Right renal pelvis (tissue), 4 donors: Measurements from ENCODE around the gene DOHH. TPM values are rescaled to one million over a fixed set of nuclear protein-coding genes. Genes with fewer than 3 reads are reported as not detected.
"Not testable (repeated sequence)": the region's sequence is repeated elsewhere in the genome, so short reads cannot be mapped to it uniquely, and the experiment has no call there.

Experiments used
- DNase-seq, 4 donors: peaks; one replicate each; pipeline ENCODE4 v3.0.0-alpha.2; 2013; ENCODE audit warnings: low read depth in 4 of 4, low spot score in 3 of 4, missing footprints in 1 of 4
- polyA plus RNA-seq, 4 donors: library from polyadenylated mRNA; unstranded; fragments of 120-200 nt; gene quantifications; one replicate each; pipeline ENCODE4 v1.2.1, GENCODE V29; 2013; ENCODE audit not compliant: insufficient read length in 4 of 4

DOHH gene
- polyA plus RNA-seq, 4 donors = 5.4 to 12.6 (median 6.5) TPM

DNA sequence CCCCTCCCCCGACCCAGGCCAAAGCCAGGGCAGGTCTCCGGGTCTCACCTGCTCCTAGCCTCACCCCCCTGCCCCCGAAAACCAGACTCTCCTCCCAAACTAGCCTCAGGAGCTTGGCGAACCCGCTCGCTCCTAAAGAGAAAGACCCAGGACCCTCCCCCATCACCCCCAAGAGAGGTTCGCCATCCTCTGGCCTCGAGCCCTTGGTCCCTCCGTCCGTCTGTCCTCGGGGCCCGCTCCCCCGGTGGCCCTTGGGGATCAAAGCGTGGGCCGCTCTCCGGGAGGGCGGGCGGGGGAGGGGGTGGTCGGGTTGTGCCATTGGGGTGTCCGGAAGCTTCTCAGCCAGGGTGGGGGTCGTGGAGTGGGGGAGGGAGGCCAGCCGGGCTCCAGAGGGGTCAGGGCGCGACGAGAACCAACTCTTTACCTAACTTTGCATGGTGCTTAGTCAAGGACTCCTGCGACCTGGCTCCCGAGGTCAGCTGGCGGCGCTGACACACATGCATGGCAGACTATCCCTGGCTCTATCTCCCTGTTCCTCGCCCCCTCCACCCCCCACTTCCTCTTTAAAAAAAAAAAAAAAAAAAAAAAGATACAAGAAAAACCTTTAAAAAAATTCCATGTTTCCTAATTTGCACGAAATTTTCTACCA, 35.8 kb downstream of the DOHH start:
- no peak for DNase-seq

GRCh38 chr19:3463714-3464586, 36.5 kb downstream of the DOHH start:
- DNase-seq = no peak

DNA sequence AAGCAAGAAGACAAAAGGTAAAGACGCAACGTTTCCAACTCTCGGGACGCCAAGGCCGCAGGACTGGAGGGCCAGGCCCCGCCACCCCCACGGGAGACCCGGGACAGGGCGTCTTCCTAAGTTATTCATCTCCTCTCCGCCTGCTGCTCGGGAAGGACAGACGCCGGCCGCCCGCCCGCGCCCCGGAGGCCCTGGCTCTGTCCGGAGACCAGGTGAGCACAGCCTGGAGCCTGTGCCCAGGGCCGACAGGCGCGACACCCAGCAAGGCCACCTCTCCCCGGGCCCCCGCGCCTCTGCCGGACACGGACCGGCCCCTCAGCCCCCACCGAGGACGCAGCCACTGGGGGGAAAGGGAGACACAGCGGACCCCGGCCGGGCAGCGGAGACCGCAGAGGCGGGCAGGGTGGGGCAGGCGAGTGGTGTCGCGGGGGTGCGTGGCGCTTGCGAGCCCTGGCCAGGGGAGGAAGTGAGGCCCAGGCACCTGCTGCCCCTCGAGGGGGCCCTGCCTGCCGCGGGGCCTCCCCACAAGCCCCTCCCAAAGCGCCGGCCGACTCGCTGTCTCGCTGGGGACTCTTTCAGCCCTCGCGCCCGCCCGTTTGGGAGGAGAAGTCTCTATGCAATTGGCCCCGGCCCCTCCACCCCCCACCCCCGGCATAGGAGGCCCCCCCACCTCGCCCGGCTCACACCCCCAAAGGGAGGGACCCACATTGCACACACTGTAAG, 37.3 kb downstream of the DOHH start:
- DNase-seq = no peak

GRCh38 chr19:3459965-3460582, 40.4 kb downstream of the DOHH start:
- no peak for DNase-seq

DNA sequence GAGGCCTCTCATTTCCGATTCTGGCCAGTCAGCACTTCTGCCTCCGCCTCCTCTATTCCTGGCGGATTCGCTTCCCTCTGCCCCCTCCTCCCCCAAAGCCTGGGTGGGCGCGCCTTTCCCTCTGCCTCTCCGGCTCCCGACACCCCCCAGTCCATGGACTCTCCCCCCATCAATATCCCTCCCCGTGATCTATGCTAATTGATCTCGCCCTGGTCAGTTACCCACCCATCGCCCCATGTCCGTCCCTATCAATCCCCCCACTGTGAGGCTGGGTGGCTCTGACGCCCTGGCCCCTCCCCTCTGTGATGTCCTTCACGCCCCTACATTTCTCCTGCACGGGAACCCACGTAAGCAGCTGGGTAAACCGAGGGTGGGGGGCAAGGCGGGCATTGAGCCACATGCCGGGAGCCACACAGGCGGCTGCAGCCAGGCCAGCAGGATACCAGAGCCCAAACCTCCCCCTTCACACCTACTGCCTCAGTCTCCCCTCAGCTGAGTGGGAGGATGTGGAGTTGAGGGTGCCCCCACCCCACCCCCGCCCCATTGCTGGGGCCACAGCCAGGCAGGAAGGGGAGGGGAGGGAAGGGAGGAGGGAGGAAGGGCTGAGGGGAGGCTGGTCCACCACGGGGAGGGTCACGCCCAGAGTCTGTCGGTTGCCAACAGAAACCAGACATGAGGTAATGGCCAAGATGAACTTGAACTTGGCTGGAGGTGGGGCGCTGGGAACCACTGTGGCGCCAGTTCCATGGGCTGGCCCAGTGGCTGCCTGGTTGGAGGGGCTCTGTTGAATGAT, 41.2 kb downstream of the DOHH start:
- DNase-seq = peak in 1 of 4 donors; percentile 84

DNA sequence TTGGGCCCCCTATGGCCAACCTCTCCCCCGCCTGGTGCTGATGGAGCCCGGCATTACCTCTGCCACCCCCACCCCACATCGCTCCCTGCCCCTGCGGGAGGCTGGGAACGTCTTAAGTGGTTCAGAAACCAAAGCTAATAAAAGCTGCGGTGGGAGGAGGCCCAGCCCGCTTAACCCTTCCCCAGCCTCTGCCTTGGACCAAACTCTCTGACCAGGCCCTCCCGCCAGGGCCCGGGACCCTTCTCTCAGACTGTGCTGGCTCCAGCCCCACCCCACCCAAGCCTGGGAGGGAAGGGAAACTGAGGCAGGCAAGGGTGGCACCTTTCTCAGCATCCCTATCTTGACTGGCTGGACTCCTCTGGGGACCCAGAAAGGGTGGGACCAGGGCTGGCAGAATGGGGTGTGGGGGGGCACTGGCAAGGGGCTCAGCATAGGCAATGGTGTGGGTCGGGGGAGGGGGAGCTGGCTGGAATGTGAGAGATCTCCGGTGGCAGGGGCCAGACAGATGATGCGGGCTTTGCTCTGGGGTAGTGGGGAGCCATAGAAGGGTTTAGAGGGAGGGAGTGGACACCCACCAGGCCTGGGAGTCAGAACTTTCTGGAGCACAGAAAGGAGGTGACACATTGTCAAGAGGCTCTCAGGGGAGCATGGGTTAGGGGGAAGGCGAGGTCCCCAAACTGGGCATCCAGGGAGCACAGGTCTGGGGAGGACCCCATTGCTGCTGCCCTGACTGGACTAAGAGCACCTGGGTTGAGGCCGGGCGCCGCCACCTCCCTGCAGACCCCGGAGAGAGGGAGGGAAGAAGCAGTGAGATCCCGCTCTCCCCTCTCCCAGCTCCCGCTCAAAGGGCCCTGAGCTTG, 42.0 kb downstream of the DOHH start:
- DNase-seq = no peak

DNA sequence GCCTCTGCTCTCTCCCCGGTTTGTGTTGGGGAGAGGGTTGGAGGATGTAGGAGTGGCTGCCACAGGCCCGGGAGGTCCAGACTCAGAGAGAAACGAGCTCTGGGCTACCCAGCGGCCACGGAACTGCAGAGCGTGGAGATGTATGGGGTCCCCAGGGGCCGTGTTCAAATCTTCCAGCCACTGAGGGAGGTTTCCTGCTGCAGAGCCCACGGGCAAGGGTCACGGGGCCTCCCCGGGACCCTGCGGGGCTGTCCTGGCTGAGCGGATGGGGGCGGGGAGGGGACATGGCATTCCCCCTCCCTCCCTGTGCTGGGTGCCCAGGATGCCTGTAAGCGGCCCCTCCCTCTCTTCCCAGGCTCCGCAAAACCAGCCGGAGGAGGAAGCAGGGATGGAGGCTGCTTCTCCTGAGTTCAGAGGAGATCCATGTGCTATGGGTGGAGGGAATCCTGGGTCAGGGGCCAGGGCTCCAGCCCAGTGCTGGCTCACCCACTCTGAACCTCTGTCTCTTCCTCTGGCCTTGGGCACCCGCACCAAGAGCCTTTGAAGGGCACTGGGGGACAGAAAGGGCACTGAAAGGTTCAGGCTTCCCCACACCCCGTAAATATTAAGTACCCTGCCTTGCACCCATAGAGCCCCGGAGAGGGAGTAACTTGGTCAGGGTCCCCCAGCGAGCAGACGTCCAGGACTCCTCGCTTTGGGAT, 42.8 kb downstream of the DOHH start:
- no peak for DNase-seq

DNA sequence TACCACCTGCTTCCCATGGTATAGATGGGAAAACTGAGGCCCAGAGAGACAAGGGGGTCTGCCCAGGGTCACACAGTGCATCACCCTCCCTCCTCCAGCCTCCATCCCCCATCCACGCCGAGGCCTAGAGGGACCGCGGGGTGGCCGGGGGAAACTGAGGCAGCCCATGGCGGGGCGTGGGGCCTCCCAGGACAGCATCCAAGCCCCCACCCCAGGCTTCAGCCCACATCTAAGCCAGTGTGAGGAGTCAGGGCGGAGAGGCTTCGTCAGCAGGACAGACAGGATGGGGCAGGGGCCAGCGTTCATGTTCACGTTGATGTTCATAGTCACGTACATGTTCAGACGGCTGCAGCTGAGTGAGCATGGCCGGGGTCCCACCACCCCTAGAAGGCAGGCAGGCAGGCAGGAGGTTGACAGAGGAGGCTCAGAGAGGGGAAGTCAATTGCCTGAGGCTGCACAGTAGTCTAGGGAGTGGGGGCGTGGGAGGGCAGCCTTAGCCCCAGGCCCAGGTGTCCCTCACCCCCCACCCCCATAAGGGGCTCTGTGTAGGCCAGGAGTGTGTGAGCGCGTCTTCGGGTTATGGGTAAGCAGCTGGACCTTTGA, 43.4 kb downstream of the DOHH start:
- DNase-seq = no peak

GRCh38 chr19:3455960-3456601, 44.4 kb downstream of the DOHH start:
- no peak for DNase-seq

DNA sequence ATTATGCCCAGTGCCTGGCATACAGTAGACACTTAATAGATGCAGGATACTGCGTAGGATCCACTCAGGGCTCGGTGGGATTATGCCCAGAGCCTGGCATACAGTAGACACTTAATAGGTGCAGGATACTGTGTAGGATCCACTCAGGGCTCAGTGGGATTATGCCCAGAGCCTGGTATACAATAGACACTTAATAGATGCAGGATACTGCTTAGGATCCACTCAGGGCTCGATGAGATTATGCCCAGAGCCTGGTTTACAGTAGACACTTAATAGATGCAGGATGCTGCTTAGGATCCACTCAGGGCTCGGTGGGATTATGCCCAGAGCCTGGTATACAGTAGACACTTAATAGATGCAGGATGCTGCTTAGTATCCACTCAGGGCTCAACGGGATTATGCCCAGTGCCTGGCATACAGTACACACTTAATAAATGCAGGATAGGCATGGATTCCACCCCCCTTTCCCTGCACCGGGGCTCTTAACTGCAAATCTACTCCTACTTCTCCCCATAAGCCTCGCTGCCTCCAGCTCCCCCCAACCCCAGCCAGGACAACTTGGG, 45.0 kb downstream of the DOHH start:
- DNase-seq = no peak

- DNase-seq = no peak
These were observed 45.6 kb downstream of the DOHH start for GRCh38 chr19:3454656-3455392.

GRCh38 chr19:3453840-3454239, 46.6 kb downstream of the DOHH start:
- DNase-seq = no peak

DNA sequence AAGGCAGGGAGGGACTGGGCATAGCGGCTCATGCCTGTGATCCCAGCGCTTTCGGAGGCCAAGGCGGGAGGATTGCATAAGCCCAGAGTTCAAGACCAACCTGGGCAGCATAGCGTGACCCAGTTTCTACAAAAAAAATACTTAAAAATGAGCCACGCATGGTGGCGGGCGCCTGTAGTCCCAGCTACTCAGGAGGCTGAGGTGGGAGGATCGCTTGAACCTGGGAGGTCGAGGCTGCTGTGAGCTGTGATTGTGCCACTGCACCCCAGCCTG, 47.6 kb downstream of the DOHH start:
- DNase-seq = not testable (repeated sequence)

GRCh38 chr19:3452171-3452941, 48.1 kb downstream of the DOHH start:
- DNase-seq = no peak

- DNase-seq = no peak
These were observed 49.0 kb downstream of the DOHH start for GRCh38 chr19:3451451-3451866.

DNA sequence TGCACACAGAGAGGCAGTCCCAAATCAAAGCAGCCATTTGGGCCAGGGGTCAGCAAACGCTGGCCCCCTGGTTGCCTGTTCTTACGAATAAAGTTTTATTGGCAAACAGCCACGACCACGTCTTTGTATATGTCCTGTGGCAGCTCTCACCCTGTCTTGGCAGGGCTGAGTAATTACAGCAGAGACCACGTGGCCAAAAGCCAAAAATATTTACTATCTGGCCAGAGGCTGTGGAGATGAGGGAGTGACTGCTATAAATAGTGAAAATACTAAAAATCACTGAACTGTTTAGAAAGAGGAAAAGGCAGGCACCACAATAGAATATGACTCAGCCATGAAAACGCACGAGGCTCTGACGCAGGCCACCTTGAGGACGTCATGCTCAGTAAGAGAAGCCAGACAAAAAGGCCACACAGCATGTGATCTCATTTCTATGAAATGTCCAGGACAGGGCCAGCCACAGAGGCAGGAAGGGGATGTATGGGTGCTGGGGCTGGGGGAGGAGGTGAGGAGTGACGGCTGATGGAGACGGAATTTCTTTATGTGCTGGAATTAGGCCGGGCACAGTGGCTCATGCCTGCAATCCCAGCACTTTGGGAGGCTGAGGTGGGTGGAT, 49.6 kb downstream of the DOHH start:
- DNase-seq = no peak
